GM12878 (cell line): ENCODE results near the gene NPHS2. TPM values are rescaled to one million over a fixed set of nuclear protein-coding genes. Genes with fewer than 3 reads are reported as not detected.

Source experiments
- BHLHE40 ChIP-seq, 2 experiments: fragments of 450-650 bp in 1 of 2; IDR thresholded peaks; 2 replicates each; pipeline ENCODE4 v1.6.1; 2011 to 2017; ENCODE audit warnings: low read depth in 2 of 2, borderline replicate concordance in 1 of 2, improper control_type of control experiment in 1 of 2, low read length in 1 of 2, mild to moderate bottlenecking in 1 of 2
- CBX3 ChIP-seq: fragments of 200-600 bp; sonication (generic); IDR thresholded peaks from 2 replicates; pipeline ENCODE4 v1.6.1; 2016; ENCODE audit warnings: low read depth, borderline replicate concordance
- EP300 ChIP-seq, 2 experiments: fragments of 150-350 bp in 1 of 2; IDR thresholded peaks; 2 replicates each; pipeline ENCODE4 v1.6.1; 2011 to 2012; ENCODE audit warnings: low read depth in 2 of 2, low read length in 2 of 2, borderline replicate concordance in 1 of 2, improper control_type of control experiment in 1 of 2, inconsistent platforms in 1 of 2; ENCODE audit not compliant: control insufficient read depth in 1 of 2
- FOS ChIP-seq: IDR thresholded peaks from 3 replicates; pipeline ENCODE4 v1.6.1; 2011; ENCODE audit warnings: borderline replicate concordance; ENCODE audit not compliant: insufficient read length; ENCODE audit errors: extremely low read depth
- HDGF ChIP-seq: fragments of 450-650 bp; IDR thresholded peaks from 2 replicates; pipeline ENCODE4 v1.6.1; 2016; ENCODE audit warnings: antibody characterized with exemption
- HSF1 ChIP-seq: fragments of 150-350 bp; IDR thresholded peaks from 2 replicates; pipeline ENCODE4 v1.6.1; 2014; ENCODE audit warnings: mild to moderate bottlenecking, low read depth, low read length
- MYB ChIP-seq: fragments of 150-350 bp; IDR thresholded peaks from 2 replicates; pipeline ENCODE4 v1.6.1; 2014; ENCODE audit warnings: mild to moderate bottlenecking, low read depth, low read length, borderline replicate concordance
- NFYA ChIP-seq: IDR thresholded peaks from 2 replicates; pipeline ENCODE4 v1.6.1; 2011; ENCODE audit warnings: low read depth, mild to moderate bottlenecking, low read length, improper control_type of control experiment, borderline replicate concordance
- NR2C1 ChIP-seq: fragments of 450-650 bp; IDR thresholded peaks from 2 replicates; pipeline ENCODE4 v1.6.1; 2017; ENCODE audit warnings: antibody characterized with exemption, mild to moderate bottlenecking, moderate library complexity
- NR2C2 ChIP-seq: IDR thresholded peaks from 2 replicates; pipeline ENCODE4 v1.6.1; 2011; ENCODE audit warnings: borderline replicate concordance, low read depth; ENCODE audit not compliant: control insufficient read depth, insufficient read length
- NRF1 ChIP-seq: conservative IDR thresholded peaks from 2 replicates; pipeline ENCODE4 v1.6.1; 2011; ENCODE audit warnings: mild to moderate bottlenecking, low read depth, low read length, improper control_type of control experiment
- PAX5 ChIP-seq: IDR thresholded peaks from 2 replicates; pipeline ENCODE4 v1.6.1; 2011; ENCODE audit warnings: low read depth, low read length, borderline replicate concordance
- POLR2A ChIP-seq: IDR thresholded peaks from 2 replicates; pipeline ENCODE4 v1.6.1; 2011; ENCODE audit warnings: low read depth, mild to moderate bottlenecking, low read length
- POU2F2 ChIP-seq: IDR thresholded peaks from 3 replicates; pipeline ENCODE4 v1.6.1; 2011; ENCODE audit warnings: low read depth, mild to moderate bottlenecking, low read length, borderline replicate concordance
- PRDM15 ChIP-seq: fragments of 450-650 bp; formaldehyde crosslinking; IDR thresholded peaks from 2 replicates; pipeline ENCODE4 v1.4.0; 2020; ENCODE audit warnings: mild to moderate bottlenecking, moderate library complexity
- SIN3A ChIP-seq: IDR thresholded peaks from 2 replicates; pipeline ENCODE4 v1.6.1; 2012; ENCODE audit warnings: low read depth, low read length, improper control_type of control experiment
- SRF ChIP-seq, 2 experiments: IDR thresholded peaks; 2 replicates each; pipeline ENCODE4 v1.6.1; 2011; ENCODE audit warnings: low read depth in 2 of 2, low read length in 2 of 2, mild to moderate bottlenecking in 1 of 2, moderate library complexity in 1 of 2
- TCF12 ChIP-seq: IDR thresholded peaks from 2 replicates; pipeline ENCODE4 v1.6.1; 2011; ENCODE audit warnings: low read depth, mild to moderate bottlenecking, low read length
- USF2 ChIP-seq: IDR thresholded peaks from 2 replicates; pipeline ENCODE4 v1.6.1; 2011; ENCODE audit warnings: low read depth, low read length, improper control_type of control experiment, borderline replicate concordance
- WRNIP1 ChIP-seq: IDR thresholded peaks from 2 replicates; pipeline ENCODE4 v1.6.1; 2011; ENCODE audit warnings: low read depth, low read length, improper control_type of control experiment, borderline replicate concordance
- YBX1 ChIP-seq: fragments of 450-650 bp; IDR thresholded peaks from 2 replicates; pipeline ENCODE4 v1.6.1; 2016; ENCODE audit warnings: antibody characterized with exemption
- ZNF217 ChIP-seq: fragments of 450-650 bp; IDR thresholded peaks from 2 replicates; pipeline ENCODE4 v1.6.1; 2017; ENCODE audit warnings: antibody characterized with exemption, mild to moderate bottlenecking
- polyA plus RNA-seq, 11 experiments: library from polyadenylated mRNA; depleted of rRNA in 4 of 11; unstranded in 6 of 11; stranded (reverse) in 5 of 11; fragments of >200 nt; fragmentation: Nextera tagmentation in 4 of 11; fragmentation: Illumina TruSeq in 1 of 11; extraction: Ambion mirVana in 4 of 11; extraction: Trizol in 1 of 11; gene quantifications; 1 replicate in 1 of 11; 2 replicates in 10 of 11; pipeline versions ENCODE4 v1.2.1 to v1.2.3, GENCODE V29; 2011 to 2016; ENCODE audit warnings: inconsistent platforms in 2 of 11, missing spikeins in 2 of 11, low read depth in 1 of 11
- total RNA-seq, 4 experiments: library from RNA; depleted of rRNA in 3 of 4; stranded (reverse); fragments of >200 nt in 3 of 4; fragmentation: Illumina TruSeq in 1 of 4; extraction: Trizol in 1 of 4; gene quantifications; 2 replicates each; pipeline versions ENCODE4 v1.2.1 to v1.2.3, GENCODE V29; 2013 to 2021

Gene NPHS2
- total and polyA plus RNA-seq, 10 of the 15 experiments (the other 5 are each of a cell fraction or from before 2014, with no cell fraction given) = not detected

- TF ChIP-seq USF2 (no peak), NR2C2 (no peak), NFYA (no peak), SIN3A (no peak), BHLHE40 (IDR thresholded peaks at IDR 0.05; ENCODE audit: borderline replicate concordance in 1 of 2, low read depth in 2 of 2, low read length in 1 of 2) (peak; percentile 47 to 72; a peak in 3 of 4 replicates), HDGF (no peak), ZNF217 (no peak), EP300 (IDR thresholded peaks at IDR 0.05; ENCODE audit: borderline replicate concordance in 1 of 2, control insufficient read depth in 1 of 2, low read depth in 2 of 2, low read length in 2 of 2) (0 out of 4 replicates have a peak, but pooled peaks of 1 of the 2 experiments have one; percentile 15), CBX3 (no peak), HSF1 (no peak), NRF1 (no peak), POU2F2 (no peak), FOS (no peak), POLR2A (no peak), NR2C1 (no peak), TCF12 (no peak), YBX1 (no peak), SRF (IDR thresholded peaks at IDR 0.05; ENCODE audit: low read depth in 2 of 2, low read length in 2 of 2) (no peak), PAX5 (no peak), MYB (no peak), WRNIP1 (no peak), PRDM15 (CRISPR knock-in tag) (no peak)
Observed at GRCh38 chr1:179510038-179510437, 65.7 kb downstream of the NPHS2 start (continued).
